Nephron (organoid): ENCODE measurements around the gene USP6NL.
"Not testable (repeated sequence)": the region's sequence is repeated elsewhere in the genome, so short reads cannot be mapped to it uniquely, and the experiment has no call there.

Source experiments
- H3K27ac Mint-ChIP-seq, 3 experiments: 2 replicates each; pipeline ENCODE4 v1.8.0; 2020; ENCODE audit warnings: mixed read lengths in 3 of 3, mild to moderate bottlenecking in 2 of 3, moderate library complexity in 1 of 3
- H3K27me3 Mint-ChIP-seq: 2 replicates; pipeline ENCODE4 v1.8.0; 2021; ENCODE audit warnings: low read depth, mild to moderate bottlenecking, moderate library complexity, mixed read lengths
- H3K36me3 Mint-ChIP-seq: 2 replicates; pipeline ENCODE4 v1.8.0; 2020; ENCODE audit warnings: low read depth, mixed read lengths
- H3K4me1 Mint-ChIP-seq: 2 replicates; pipeline ENCODE4 v1.8.0; 2020; ENCODE audit warnings: mixed read lengths
- H3K4me3 Mint-ChIP-seq, 3 experiments: 2 replicates each; pipeline ENCODE4 v1.8.0; 2020; ENCODE audit warnings: mild to moderate bottlenecking in 3 of 3, mixed read lengths in 3 of 3, moderate library complexity in 2 of 3
- H3K9me3 Mint-ChIP-seq: 2 replicates; pipeline ENCODE4 v1.8.0; 2020; ENCODE audit warnings: mixed read lengths
- TF ChIP-seq, protein P1 (sequence below), 3 experiments: fragments of 200-600 bp; sonication (generic); IDR thresholded peaks; one replicate each; pipeline ENCODE4 v1.5.0; 2021; ENCODE audit warnings: antibody characterized with exemption in 3 of 3; ENCODE audit not compliant: unreplicated experiment in 3 of 3

USP6NL gene

DNA sequence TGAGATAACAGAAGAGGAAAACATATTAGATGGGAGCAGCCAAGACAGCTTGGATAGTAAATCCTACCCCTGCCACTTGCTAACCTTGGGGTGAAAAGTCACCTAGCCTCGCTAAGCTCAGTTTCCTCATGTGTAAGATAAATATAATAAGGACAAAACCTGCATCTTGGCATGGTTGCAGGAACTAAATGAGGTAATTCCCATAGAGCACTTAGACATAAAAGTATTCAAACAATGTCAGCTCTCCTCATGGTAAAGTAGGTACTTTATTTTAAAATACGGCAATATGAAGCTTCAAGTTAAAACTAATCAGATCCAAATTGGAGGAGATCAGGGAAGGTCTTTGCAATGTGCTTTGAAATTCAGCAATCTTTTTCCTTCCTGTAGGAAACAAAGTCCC is 113.1 kb downstream of the USP6NL start:
- Mint-ChIP-seq H3K27ac (no peak overlapping the region), H3K9me3 (no peaks in the 10 kb centered on the region), H3K27me3 (no peaks in the 10 kb centered on the region), H3K4me3 (no peak overlapping the region), H3K4me1 (peaks cover 9% of the 10 kb centered on the region), H3K36me3 (peaks cover 46% of the 10 kb centered on the region)
- TF ChIP-seq, protein P1, sequence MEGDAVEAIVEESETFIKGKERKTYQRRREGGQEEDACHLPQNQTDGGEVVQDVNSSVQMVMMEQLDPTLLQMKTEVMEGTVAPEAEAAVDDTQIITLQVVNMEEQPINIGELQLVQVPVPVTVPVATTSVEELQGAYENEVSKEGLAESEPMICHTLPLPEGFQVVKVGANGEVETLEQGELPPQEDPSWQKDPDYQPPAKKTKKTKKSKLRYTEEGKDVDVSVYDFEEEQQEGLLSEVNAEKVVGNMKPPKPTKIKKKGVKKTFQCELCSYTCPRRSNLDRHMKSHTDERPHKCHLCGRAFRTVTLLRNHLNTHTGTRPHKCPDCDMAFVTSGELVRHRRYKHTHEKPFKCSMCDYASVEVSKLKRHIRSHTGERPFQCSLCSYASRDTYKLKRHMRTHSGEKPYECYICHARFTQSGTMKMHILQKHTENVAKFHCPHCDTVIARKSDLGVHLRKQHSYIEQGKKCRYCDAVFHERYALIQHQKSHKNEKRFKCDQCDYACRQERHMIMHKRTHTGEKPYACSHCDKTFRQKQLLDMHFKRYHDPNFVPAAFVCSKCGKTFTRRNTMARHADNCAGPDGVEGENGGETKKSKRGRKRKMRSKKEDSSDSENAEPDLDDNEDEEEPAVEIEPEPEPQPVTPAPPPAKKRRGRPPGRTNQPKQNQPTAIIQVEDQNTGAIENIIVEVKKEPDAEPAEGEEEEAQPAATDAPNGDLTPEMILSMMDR (IDR thresholded peaks at IDR 0.05; ENCODE audit: unreplicated experiment in 3 of 3) = no peak

DNA sequence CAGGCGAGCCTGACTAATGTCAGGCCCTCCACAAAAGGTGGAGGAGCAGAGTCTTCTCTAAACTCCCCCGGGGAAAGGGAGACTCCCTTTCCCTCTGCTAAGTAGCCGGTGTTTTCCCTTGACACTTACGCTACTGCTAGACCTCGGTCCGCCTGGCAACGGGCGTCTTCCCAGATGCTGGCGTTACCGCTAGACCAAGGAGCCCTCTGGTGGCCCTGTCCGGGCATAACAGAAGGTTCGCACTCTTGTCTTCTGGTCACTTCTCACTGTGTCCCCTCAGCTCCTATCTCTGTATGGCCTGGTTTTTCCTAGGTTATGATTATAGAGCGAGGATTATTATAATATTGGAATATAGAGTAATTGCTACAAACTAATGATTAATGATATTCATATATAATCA is 116.5 kb downstream of the USP6NL start:
- not testable (repeated sequence) for H3K4me1 Mint-ChIP-seq, H3K27me3 Mint-ChIP-seq, H3K27ac Mint-ChIP-seq, H3K9me3 Mint-ChIP-seq, H3K4me3 Mint-ChIP-seq
- TF ChIP-seq, protein P1 (IDR thresholded peaks at IDR 0.05; ENCODE audit: unreplicated experiment in 3 of 3) = peak; percentile 34 to 58 (median 45)
- peaks cover 70% of the 10 kb centered on the region for H3K36me3 Mint-ChIP-seq

DNA sequence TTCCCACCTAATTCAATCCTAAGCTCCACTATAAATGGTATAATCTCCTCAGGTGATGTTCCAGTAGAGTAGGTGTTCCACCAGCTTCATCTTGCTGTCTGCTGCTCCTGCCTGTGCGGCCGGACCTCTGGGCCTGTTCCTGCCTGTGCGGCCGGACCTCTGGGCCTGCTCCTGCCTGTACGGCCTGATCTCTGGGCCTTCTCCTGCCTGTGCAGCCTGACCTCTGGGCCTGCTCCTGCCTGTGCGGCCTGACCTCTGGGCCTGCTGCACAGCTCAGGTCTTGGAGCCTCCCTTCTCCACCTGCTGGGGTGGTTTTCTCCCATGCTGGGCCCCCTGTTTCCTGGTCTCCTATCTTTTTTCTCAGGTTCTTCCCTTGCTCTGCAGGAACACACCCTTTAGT is 117.8 kb downstream of the USP6NL start:
- H3K4me1 Mint-ChIP-seq = peaks cover 9% of the 10 kb centered on the region
- no peaks in the 10 kb centered on the region for H3K27me3 Mint-ChIP-seq

DNA sequence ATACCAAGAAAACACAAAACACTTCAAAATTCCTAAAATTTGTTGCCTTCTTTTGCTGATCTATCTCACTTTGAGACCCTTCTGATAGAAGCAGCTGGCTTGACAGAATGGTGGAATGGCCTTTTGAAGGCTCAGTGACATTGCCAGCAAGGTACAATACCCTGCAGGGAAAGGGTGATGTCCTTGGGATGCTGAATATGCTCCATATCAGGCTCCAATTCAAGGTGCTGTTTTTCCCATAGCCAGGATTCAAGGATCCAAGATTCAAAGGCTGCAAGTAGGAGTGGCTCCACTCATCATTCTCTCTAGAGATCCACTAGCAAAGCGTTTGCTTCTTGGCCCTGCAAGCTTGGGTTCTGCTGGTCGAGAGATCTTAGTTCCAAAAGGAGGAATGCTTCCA is 120.4 kb downstream of the USP6NL start:
- no peak overlapping the region for H3K4me3 Mint-ChIP-seq
- H3K27ac Mint-ChIP-seq = no peak overlapping the region
- H3K27me3 Mint-ChIP-seq = no peaks in the 10 kb centered on the region
- peaks cover 5% of the 10 kb centered on the region for H3K4me1 Mint-ChIP-seq
- H3K36me3 Mint-ChIP-seq = peaks cover 68% of the 10 kb centered on the region
- H3K9me3 Mint-ChIP-seq = no peaks in the 10 kb centered on the region
- TF ChIP-seq, protein P1 (IDR thresholded peaks at IDR 0.05; ENCODE audit: unreplicated experiment in 3 of 3) = no peak

More for the DNA sequence above, 117.8 kb downstream of the USP6NL start:
- no peak overlapping the region for H3K27ac Mint-ChIP-seq
- H3K4me3 Mint-ChIP-seq = no peak overlapping the region
- no peaks in the 10 kb centered on the region for H3K9me3 Mint-ChIP-seq
- H3K36me3 Mint-ChIP-seq = peaks cover 70% of the 10 kb centered on the region
- TF ChIP-seq, protein P1 (IDR thresholded peaks at IDR 0.05; ENCODE audit: unreplicated experiment in 3 of 3) = no peak

DNA sequence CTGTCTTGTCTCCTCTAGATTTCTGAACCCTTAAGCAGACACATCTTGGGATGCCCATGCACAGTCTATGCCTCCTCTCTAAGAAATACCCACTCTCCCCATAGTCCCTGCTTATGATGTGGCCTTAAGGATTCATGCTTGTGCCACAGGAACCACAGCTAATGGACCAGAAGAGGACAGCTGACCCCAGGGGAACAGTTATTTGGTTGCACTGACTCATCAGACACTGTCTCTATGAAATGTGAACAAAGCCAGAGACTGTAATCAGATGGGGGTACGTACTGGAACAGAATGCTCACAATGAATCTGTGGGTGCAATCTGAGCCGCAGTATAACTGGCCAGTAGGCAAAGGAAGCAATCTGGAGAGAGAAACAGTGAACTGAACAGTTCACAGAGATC is 121.9 kb downstream of the USP6NL start:
- Mint-ChIP-seq H3K36me3 (peaks cover 64% of the 10 kb centered on the region), H3K4me1 (no peaks in the 10 kb centered on the region), H3K4me3 (no peak overlapping the region), H3K9me3 (no peaks in the 10 kb centered on the region), H3K27ac (no peak overlapping the region), H3K27me3 (no peaks in the 10 kb centered on the region)
- TF ChIP-seq, protein P1 (IDR thresholded peaks at IDR 0.05; ENCODE audit: unreplicated experiment in 3 of 3) = no peak

DNA sequence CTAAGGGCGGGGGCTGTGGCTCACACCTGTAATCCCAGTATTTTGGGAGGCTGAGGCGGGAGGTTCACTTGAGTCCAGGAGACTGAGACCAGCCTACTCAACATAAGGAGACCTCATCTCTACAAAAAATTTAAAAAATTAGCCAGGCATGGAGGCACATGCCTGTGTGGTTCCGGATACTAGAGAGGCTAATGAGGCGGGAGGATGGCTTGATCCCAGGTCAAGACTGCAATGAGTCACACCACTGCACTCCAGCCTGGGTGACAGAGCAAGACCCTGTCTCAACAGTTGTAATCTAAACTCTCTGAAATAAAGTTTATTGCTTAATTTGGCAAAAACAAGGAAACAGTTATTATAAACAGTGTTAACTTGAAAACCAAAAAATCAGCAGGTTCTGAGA is 123.3 kb downstream of the USP6NL start:
- Mint-ChIP-seq H3K4me3 (no peak overlapping the region), H3K4me1 (no peaks in the 10 kb centered on the region), H3K36me3 (peaks cover 60% of the 10 kb centered on the region), H3K9me3 (no peaks in the 10 kb centered on the region), H3K27me3 (no peaks in the 10 kb centered on the region), H3K27ac (no peak overlapping the region)
- TF ChIP-seq, protein P1 (IDR thresholded peaks at IDR 0.05; ENCODE audit: unreplicated experiment in 3 of 3) = no peak
